ENCODE data around the gene SFT2D1. TPM values are rescaled to one million over a fixed set of nuclear protein-coding genes. Genes with fewer than 3 reads are reported as not detected.
"Not testable (repeated sequence)": the region's sequence is repeated elsewhere in the genome, so short reads cannot be mapped to it uniquely, and the experiment has no call there.

SFT2D1 gene
- total RNA-seq, 1 experiment from 2014 or later, result 40.2 TPM

- no peak overlapping the region for H3K23ac ChIP-seq (ENCODE audit: insufficient read length, low read depth, low read length)
- H3K27ac ChIP-seq (ENCODE audit: insufficient read length, low read depth, low read length), result peak overlapping the region; percentile 43
- no peak overlapping the region; a peak in 1 of 5 replicates for H3K4me3 Mint-ChIP-seq
- H3T11ph ChIP-seq (ENCODE audit: low read length), result no peak overlapping the region
- no peak overlapping the region for H4K5ac ChIP-seq (ENCODE audit: insufficient read length, low read depth, low read length)
- peaks cover 5% of the 10 kb centered on the region for H3K23me2 ChIP-seq (ENCODE audit: insufficient read length, low read depth, low read length, poor library complexity, severe bottlenecking)
- no peak overlapping the region for H4K8ac ChIP-seq (replicated peaks; ENCODE audit: insufficient read length, low read depth, low read length)
- peak overlapping the region; percentile 66; the same call in 1 of the 2 replicates for H3K4ac ChIP-seq (ENCODE audit: low read depth, low read length)
- H3K4me1 ChIP-seq (ENCODE audit: insufficient read depth, low read length), result peaks cover 6% of the 10 kb centered on the region; the same call in 1 of the 2 replicates
- TF ChIP-seq CTCF (conservative IDR thresholded peaks at IDR 0.05), result no peak
- no CpG with 5 or more reads among the region's 7 CpGs for WGBS (ENCODE audit: extremely low coverage, insufficient read length, low lambda C conversion rate)
- peak overlapping the region; percentile 91 to 96 (median 96) for H3K27ac Mint-ChIP-seq
- no peaks in the 10 kb centered on the region for H3K27me3 ChIP-seq (ENCODE audit: insufficient read depth, low read length)
- H3K14ac ChIP-seq (ENCODE audit: insufficient read depth, low read length), result no peak overlapping the region
- peaks cover 0 to under 1% of the 10 kb centered on the region in 2 experiments; a peak in 1 of 5 replicates for H3K9me3 Mint-ChIP-seq
- H2BK20ac ChIP-seq (ENCODE audit: low read depth, low read length, poor library complexity, severe bottlenecking), result no peak overlapping the region
- H3K36me3 Mint-ChIP-seq (ENCODE audit: insufficient read depth in 1 of 3, low read depth in 3 of 3), result no peaks in the 10 kb centered on the region; a peak in 1 of 7 replicates
- H4K20me1 ChIP-seq (ENCODE audit: control insufficient read depth, insufficient read depth, insufficient read length), result no peaks in the 10 kb centered on the region
- H3K56ac ChIP-seq (ENCODE audit: insufficient read length, low read depth, low read length), result no peak overlapping the region
- H2AK5ac ChIP-seq (ENCODE audit: insufficient read length, low read length), result peak overlapping the region; percentile 21
- H3K79me1 ChIP-seq (ENCODE audit: insufficient read depth, low read depth, low read length, poor library complexity, severe bottlenecking), result no peaks in the 10 kb centered on the region
- H3K4me2 ChIP-seq (ENCODE audit: insufficient read depth, insufficient read length, low read length), result no peak overlapping the region
- H2AFZ ChIP-seq (ENCODE audit: low read length), result no peak overlapping the region
- no peaks in the 10 kb centered on the region for H3K79me2 ChIP-seq (ENCODE audit: insufficient read depth, low read length)
- H3K9ac ChIP-seq (ENCODE audit: extremely low read depth, insufficient read length, low read length), result no peak overlapping the region
- no peak for DNase-seq
- H3K18ac ChIP-seq (ENCODE audit: insufficient read length, low read depth, low read length), result no peak overlapping the region
- H3K9me3 ChIP-seq (ENCODE audit: control insufficient read depth, low read depth, low read length), result no peaks in the 10 kb centered on the region
- peak overlapping the region; percentile 80 for H2BK5ac ChIP-seq (ENCODE audit: insufficient read length, low read length)
- H2BK12ac ChIP-seq (ENCODE audit: insufficient read length, low read depth, low read length), result peak overlapping the region; percentile 83
- peaks cover 44 to 61% of the 10 kb centered on the region in 2 experiments for H3K4me1 Mint-ChIP-seq
- peak overlapping the region; percentile 69 for H2BK120ac ChIP-seq (ENCODE audit: low read depth, low read length, poor library complexity, severe bottlenecking)
- H2BK15ac ChIP-seq (ENCODE audit: low read depth, low read length), result 0 out of 2 replicates have a peak overlapping the region, but pooled peaks have one; percentile 24
- no peak overlapping the region for H4K91ac ChIP-seq (ENCODE audit: insufficient read length, low read depth, low read length)
- H3K27me3 Mint-ChIP-seq (ENCODE audit: low read depth), result no peaks in the 10 kb centered on the region
Measured at GRCh38 chr6:166364456-166364855, 22.1 kb upstream of the SFT2D1 start.

DNA sequence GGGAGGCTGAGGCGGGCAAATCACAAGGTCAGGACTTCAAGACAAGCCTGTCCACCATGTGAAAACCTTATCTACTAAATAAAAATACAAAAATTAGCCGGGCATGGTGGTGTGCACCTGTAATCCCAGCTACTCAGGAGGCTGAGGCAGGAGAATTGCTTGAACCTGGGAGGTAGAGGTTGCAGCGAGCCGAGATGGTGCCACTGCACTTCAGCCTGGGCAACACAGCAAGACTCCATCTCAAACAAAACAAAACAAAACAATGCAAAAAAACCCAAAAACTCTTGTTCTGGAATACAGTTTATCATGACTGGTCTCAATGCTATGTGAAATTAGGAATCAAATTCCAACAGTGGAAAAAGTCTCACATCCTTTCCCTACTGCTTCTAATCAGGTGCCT is 20.1 kb upstream of the SFT2D1 start:
- H3K14ac ChIP-seq (ENCODE audit: insufficient read depth, low read length); H4K8ac ChIP-seq (replicated peaks; ENCODE audit: insufficient read length, low read depth, low read length); H3K23ac ChIP-seq (ENCODE audit: insufficient read length, low read depth, low read length); H3K9me3 Mint-ChIP-seq; H3K79me1 ChIP-seq (ENCODE audit: insufficient read depth, low read depth, low read length, poor library complexity, severe bottlenecking); H3K9me3 ChIP-seq (ENCODE audit: control insufficient read depth, low read depth, low read length); H2BK20ac ChIP-seq (ENCODE audit: low read depth, low read length, poor library complexity, severe bottlenecking); DNase-seq; H3K9ac ChIP-seq (ENCODE audit: extremely low read depth, insufficient read length, low read length); H3K27ac ChIP-seq (ENCODE audit: insufficient read length, low read depth, low read length); H3K23me2 ChIP-seq (ENCODE audit: insufficient read length, low read depth, low read length, poor library complexity, severe bottlenecking); H3K36me3 Mint-ChIP-seq (ENCODE audit: insufficient read depth in 1 of 3, low read depth in 3 of 3); H3K27me3 Mint-ChIP-seq (ENCODE audit: low read depth); H3K4me1 ChIP-seq (ENCODE audit: insufficient read depth, low read length); H3K79me2 ChIP-seq (ENCODE audit: insufficient read depth, low read length); H4K20me1 ChIP-seq (ENCODE audit: control insufficient read depth, insufficient read depth, insufficient read length); H3K4me3 Mint-ChIP-seq; H2BK15ac ChIP-seq (ENCODE audit: low read depth, low read length); H4K5ac ChIP-seq (ENCODE audit: insufficient read length, low read depth, low read length); H3K4ac ChIP-seq (ENCODE audit: low read depth, low read length); H2BK5ac ChIP-seq (ENCODE audit: insufficient read length, low read length); H3K27ac Mint-ChIP-seq; H4K91ac ChIP-seq (ENCODE audit: insufficient read length, low read depth, low read length); H2BK12ac ChIP-seq (ENCODE audit: insufficient read length, low read depth, low read length); H3K56ac ChIP-seq (ENCODE audit: insufficient read length, low read depth, low read length); H3K18ac ChIP-seq (ENCODE audit: insufficient read length, low read depth, low read length); H2BK120ac ChIP-seq (ENCODE audit: low read depth, low read length, poor library complexity, severe bottlenecking); H3T11ph ChIP-seq (ENCODE audit: low read length); H3K4me2 ChIP-seq (ENCODE audit: insufficient read depth, insufficient read length, low read length); H2AFZ ChIP-seq (ENCODE audit: low read length); H2AK5ac ChIP-seq (ENCODE audit: insufficient read length, low read length); H3K27me3 ChIP-seq (ENCODE audit: insufficient read depth, low read length): not testable (repeated sequence)
- no CpG with 5 or more reads among the region's 4 CpGs for WGBS (ENCODE audit: extremely low coverage, insufficient read length, low lambda C conversion rate)
- peaks cover 42 to 55% of the 10 kb centered on the region in 2 experiments for H3K4me1 Mint-ChIP-seq
